ENCODE results near the gene NELFA. TPM values are rescaled to one million over a fixed set of nuclear protein-coding genes. Genes with fewer than 3 reads are reported as not detected.

NELFA gene
- total RNA-seq, 1 experiment from 2014 or later, result 56.1 TPM

DNA sequence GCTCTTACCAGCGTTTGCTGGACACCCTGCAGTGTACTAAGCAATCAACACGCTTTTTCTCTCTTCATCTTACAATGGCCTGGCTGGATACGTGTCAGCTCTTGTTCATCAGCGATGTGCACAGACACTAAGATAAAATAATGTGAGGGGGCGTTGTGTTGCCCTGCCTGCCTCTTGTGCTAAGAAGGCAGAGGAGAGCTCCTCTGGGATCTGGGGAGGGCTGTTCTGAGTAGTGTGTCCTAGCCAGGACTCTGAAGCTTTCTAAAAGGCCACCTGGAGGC is 49.7 kb downstream of the NELFA start:
- ChIA-PET CTCF (no interaction called here), RAD21 (ENCODE audit: low non-redundant PET in 1 of 2, low total read pairs in 2 of 2, uncharacterized antibody in 2 of 2, unreplicated experiment in 2 of 2) (no interaction called here), POLR2A (no interaction called here)
- Histone ChIP-seq H3K9me2 (ENCODE audit: insufficient read depth) (no peaks in the 10 kb centered on the region), H3K27ac (ENCODE audit: low read depth, low read length) (no peak overlapping the region), H3K4me1 (ENCODE audit: control insufficient read depth in 1 of 2, insufficient read depth in 2 of 2, low read length in 2 of 2) (no peaks in the 10 kb centered on the region), H3K9ac (ENCODE audit: low read length) (no peak overlapping the region), H4K20me1 (ENCODE audit: insufficient read depth) (no peaks in the 10 kb centered on the region), H3K79me2 (ENCODE audit: insufficient read depth, low read length) (peaks cover 18% of the 10 kb centered on the region), H2AFZ (ENCODE audit: low read depth, low read length, poor library complexity, severe bottlenecking) (no peak overlapping the region), H3K9me3 (ENCODE audit: control insufficient read depth in 1 of 2, insufficient read depth in 1 of 2, low read depth in 1 of 2, low read length in 2 of 2) (no peaks in the 10 kb centered on the region), H3K4me2 (ENCODE audit: low read length) (no peak overlapping the region), H3K4me3 (replicated peaks in 1 of 2; ENCODE audit: low read depth in 1 of 2, low read length in 2 of 2) (no peak overlapping the region), H3K36me3 (ENCODE audit: control insufficient read depth in 1 of 2, insufficient read depth in 2 of 2, low read length in 2 of 2) (peaks cover 42 to 74% of the 10 kb centered on the region in 2 experiments), H3K27me3 (ENCODE audit: insufficient read depth, low read length) (no peaks in the 10 kb centered on the region)
- ATAC-seq (peak; percentile 51; the same call in 1 of the 2 replicates), DNase-seq (ENCODE audit: low read depth, low spot score) (no peak)
- TF ChIP-seq EZH2phosphoT487 (IDR thresholded peaks at IDR 0.05; ENCODE audit: borderline replicate concordance) (no peak), FOSL1 (IDR thresholded peaks at IDR 0.05; ENCODE audit: low read depth) (no peak), SRF (IDR thresholded peaks at IDR 0.05; ENCODE audit: low read depth) (no peak), SP1 (IDR thresholded peaks at IDR 0.05; ENCODE audit: low read depth) (no peak), CBX3 (IDR thresholded peaks at IDR 0.05; ENCODE audit: low read depth) (no peak), EZH2 (IDR thresholded peaks at IDR 0.05) (no peak), SIN3A (IDR thresholded peaks at IDR 0.05; ENCODE audit: low read depth) (no peak), POLR2AphosphoS5 (IDR thresholded peaks at IDR 0.05; ENCODE audit: low read depth, low read length) (no peak), TCF7L2 (IDR thresholded peaks at IDR 0.05; ENCODE audit: borderline replicate concordance, extremely low read depth, insufficient read depth, insufficient read length) (no peak), YY1 (IDR thresholded peaks at IDR 0.05; ENCODE audit: extremely low read depth, insufficient replicate concordance, low read depth, low read length) (no peak), ZNF274 (IDR thresholded peaks at IDR 0.05; ENCODE audit: low read depth, low read length) (no peak), POLR2A (IDR thresholded peaks at IDR 0.05; ENCODE audit: borderline replicate concordance, extremely low read depth, insufficient read depth, insufficient read length) (no peak)
- TF ChIP-seq, protein P1, sequence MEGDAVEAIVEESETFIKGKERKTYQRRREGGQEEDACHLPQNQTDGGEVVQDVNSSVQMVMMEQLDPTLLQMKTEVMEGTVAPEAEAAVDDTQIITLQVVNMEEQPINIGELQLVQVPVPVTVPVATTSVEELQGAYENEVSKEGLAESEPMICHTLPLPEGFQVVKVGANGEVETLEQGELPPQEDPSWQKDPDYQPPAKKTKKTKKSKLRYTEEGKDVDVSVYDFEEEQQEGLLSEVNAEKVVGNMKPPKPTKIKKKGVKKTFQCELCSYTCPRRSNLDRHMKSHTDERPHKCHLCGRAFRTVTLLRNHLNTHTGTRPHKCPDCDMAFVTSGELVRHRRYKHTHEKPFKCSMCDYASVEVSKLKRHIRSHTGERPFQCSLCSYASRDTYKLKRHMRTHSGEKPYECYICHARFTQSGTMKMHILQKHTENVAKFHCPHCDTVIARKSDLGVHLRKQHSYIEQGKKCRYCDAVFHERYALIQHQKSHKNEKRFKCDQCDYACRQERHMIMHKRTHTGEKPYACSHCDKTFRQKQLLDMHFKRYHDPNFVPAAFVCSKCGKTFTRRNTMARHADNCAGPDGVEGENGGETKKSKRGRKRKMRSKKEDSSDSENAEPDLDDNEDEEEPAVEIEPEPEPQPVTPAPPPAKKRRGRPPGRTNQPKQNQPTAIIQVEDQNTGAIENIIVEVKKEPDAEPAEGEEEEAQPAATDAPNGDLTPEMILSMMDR (IDR thresholded peaks at IDR 0.05 in 2 of 3, conservative IDR thresholded peaks at IDR 0.05 in 1 of 3; ENCODE audit: borderline replicate concordance in 1 of 3, insufficient read depth in 1 of 3, low read depth in 2 of 3, low read length in 2 of 3), result no peak
- TF ChIP-seq, protein P2, sequence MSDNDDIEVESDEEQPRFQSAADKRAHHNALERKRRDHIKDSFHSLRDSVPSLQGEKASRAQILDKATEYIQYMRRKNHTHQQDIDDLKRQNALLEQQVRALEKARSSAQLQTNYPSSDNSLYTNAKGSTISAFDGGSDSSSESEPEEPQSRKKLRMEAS (IDR thresholded peaks at IDR 0.05), result no peak
- TF ChIP-seq, protein P3, sequence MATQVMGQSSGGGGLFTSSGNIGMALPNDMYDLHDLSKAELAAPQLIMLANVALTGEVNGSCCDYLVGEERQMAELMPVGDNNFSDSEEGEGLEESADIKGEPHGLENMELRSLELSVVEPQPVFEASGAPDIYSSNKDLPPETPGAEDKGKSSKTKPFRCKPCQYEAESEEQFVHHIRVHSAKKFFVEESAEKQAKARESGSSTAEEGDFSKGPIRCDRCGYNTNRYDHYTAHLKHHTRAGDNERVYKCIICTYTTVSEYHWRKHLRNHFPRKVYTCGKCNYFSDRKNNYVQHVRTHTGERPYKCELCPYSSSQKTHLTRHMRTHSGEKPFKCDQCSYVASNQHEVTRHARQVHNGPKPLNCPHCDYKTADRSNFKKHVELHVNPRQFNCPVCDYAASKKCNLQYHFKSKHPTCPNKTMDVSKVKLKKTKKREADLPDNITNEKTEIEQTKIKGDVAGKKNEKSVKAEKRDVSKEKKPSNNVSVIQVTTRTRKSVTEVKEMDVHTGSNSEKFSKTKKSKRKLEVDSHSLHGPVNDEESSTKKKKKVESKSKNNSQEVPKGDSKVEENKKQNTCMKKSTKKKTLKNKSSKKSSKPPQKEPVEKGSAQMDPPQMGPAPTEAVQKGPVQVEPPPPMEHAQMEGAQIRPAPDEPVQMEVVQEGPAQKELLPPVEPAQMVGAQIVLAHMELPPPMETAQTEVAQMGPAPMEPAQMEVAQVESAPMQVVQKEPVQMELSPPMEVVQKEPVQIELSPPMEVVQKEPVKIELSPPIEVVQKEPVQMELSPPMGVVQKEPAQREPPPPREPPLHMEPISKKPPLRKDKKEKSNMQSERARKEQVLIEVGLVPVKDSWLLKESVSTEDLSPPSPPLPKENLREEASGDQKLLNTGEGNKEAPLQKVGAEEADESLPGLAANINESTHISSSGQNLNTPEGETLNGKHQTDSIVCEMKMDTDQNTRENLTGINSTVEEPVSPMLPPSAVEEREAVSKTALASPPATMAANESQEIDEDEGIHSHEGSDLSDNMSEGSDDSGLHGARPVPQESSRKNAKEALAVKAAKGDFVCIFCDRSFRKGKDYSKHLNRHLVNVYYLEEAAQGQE (IDR thresholded peaks at IDR 0.05; ENCODE audit: low read depth), result no peak
- intact Hi-C loops (cut with micrococcal nuclease), result no loop called here
- no TSS peak for BruUV-seq (replicated peaks)

All from HCT116 (cell line).